Omental fat pad (tissue), 4 donors: ENCODE results near the gene TAC4. TPM values are rescaled to one million over a fixed set of nuclear protein-coding genes. Genes with fewer than 3 reads are reported as not detected.

Source experiments
- ATAC-seq: fragments of 150-250 bp; one replicate; pipeline ENCODE4 v1.9.1; 2016; ENCODE audit warnings: mild to moderate bottlenecking, moderate library complexity; ENCODE audit not compliant: low FRiP score
- DNase-seq: peaks from one replicate; pipeline ENCODE4 v3.0.0-alpha.2; 2019; ENCODE audit warnings: low spot score
- total RNA-seq, 4 donors: library from RNA; depleted of rRNA; stranded (reverse); fragments of >200 nt; gene quantifications; one replicate each; pipeline ENCODE4 v1.1.0, GENCODE V29; 2016
- TF ChIP-seq, protein P1 (sequence below), 3 donors: fragments of 450-650 bp; IDR thresholded peaks; one replicate each; pipeline ENCODE4 v1.5.1; 2016 to 2017; ENCODE audit warnings: antibody characterized with exemption in 3 of 3, mild to moderate bottlenecking in 3 of 3, moderate library complexity in 2 of 3

The TAC4 gene
- total RNA-seq, 4 donors from 2014 or later = not detected

DNA sequence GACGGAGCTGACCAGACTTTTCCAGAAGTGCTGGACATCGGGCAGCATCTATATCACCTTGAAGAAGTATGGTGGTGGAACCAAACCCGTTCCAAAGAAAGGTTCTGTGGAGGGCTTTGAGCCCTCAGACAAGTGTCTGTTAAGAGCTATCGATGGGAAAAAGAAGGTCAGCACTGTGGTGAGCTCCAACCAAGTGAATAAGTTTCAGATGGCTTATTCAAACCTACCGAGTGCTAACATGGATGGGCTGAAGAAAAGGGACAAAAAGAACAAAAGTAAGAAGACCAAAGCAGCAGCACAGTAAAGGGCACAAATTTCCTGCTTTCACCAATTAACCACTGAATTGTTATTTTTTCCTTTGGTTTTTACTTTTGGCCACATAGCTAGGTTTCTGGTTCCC, 52.5 kb downstream of the TAC4 start:
- ATAC-seq (no peak), DNase-seq (no peak)
- TF ChIP-seq, protein P1, sequence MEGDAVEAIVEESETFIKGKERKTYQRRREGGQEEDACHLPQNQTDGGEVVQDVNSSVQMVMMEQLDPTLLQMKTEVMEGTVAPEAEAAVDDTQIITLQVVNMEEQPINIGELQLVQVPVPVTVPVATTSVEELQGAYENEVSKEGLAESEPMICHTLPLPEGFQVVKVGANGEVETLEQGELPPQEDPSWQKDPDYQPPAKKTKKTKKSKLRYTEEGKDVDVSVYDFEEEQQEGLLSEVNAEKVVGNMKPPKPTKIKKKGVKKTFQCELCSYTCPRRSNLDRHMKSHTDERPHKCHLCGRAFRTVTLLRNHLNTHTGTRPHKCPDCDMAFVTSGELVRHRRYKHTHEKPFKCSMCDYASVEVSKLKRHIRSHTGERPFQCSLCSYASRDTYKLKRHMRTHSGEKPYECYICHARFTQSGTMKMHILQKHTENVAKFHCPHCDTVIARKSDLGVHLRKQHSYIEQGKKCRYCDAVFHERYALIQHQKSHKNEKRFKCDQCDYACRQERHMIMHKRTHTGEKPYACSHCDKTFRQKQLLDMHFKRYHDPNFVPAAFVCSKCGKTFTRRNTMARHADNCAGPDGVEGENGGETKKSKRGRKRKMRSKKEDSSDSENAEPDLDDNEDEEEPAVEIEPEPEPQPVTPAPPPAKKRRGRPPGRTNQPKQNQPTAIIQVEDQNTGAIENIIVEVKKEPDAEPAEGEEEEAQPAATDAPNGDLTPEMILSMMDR (IDR thresholded peaks at IDR 0.05) = no peak

DNA sequence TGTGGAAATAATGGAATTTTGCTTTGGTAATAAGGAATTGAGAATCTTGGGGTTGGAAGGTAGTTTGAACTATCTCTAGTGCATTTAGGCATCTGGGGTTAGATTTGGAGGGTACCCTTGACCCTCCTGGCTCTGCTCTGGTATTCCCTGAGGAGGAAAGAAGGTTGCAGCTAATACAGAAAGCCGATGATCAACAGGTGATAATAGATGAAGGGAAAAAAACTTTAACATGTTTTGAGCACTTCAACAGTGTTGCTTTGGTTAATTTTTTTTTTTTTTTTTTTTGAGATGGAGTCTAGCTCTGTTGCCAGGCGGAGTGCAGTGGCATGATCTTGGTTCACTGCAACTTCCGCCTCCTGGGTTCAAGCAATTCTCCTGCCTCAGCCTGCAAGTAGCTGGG, 54.6 kb downstream of the TAC4 start:
- TF ChIP-seq, protein P1 (IDR thresholded peaks at IDR 0.05) = no peak
- no peak for ATAC-seq
- DNase-seq = no peak

DNA sequence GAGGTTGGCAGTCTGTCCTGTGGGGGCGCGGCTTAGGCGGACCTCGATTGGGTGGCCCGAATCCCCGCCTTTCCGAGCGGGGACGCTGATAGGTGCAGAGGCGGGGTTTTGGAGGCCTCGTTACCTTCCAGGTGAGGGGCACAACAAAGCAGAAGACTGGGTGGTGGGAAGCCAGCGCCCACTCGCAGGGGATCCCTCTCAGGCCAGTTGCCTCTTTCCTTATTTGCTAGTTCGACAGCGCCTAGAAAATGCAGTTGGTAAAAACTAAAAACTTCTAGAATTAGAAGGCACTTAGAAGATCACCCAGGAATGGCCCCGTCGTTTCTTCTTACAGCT, 58.7 kb downstream of the TAC4 start:
- no peak for DNase-seq
- TF ChIP-seq, protein P1 (IDR thresholded peaks at IDR 0.05) = no peak
- ATAC-seq = no peak

DNA sequence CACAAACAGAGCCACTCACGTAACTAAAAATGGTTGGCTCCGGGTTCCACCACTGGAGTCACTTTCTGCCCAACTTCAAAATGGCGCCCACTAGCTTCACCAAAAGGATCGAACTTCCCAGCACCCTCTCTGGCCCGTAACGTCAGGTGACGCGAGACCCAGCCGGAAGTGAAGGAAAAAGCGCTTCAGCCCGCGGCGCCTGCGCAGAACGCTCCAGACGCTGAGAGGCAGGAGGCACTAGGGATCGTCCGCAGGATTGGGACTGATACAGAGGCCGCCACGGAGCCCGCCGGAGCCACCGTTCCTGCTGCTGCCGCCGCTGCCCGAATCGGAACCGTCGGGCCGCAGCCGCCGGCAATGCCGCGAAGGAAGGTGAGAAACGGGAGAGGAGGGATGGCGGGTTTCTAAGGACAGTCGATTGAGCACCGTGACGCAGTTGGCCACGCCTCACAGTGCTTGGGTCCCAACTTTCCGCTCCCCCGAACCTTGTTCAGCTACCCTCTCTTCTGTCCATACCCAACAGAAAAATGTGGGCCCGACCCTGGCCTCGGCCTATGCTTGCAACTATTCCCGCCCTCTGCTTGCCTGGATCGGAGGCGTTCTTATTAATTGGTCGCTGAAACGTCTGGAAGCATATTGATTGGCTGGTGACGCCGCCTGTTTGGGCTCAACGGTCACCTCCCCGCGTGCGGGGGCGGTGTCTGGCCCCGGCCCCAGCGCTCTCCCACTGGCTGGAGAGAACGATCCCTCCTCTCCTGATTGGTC, 59.2 kb downstream of the TAC4 start, which contains the start of gene KAT7:
KAT7 (plus strand) TSS at position 204 of the 765 bp plus-strand sequence; CDS start at position 358, 154 bp downstream.
- DNase-seq (peak; percentile 94), ATAC-seq (peak; percentile 95)
- TF ChIP-seq, protein P1 (IDR thresholded peaks at IDR 0.05) = no peak

Other genes starting within 250 kb of the TAC4 start
- gene SPOP, start 170.0 kb downstream of the TAC4 start, total RNA-seq = 10 to 100 TPM; 33.7 to 73.5 (median 50.4) TPM
- gene SLC35B1, start 140.1 kb downstream of the TAC4 start, total RNA-seq = 10 to 100 TPM; 30.6 to 47.8 (median 43.3) TPM
- 10 to 100 TPM in 2 of 4 donors, 1 to 10 TPM in 2; 4.1 to 15.8 (median 10.7) TPM for gene FAM117A, start 83.9 kb downstream of the TAC4 start, total RNA-seq
- gene KAT7, start 59.4 kb downstream of the TAC4 start, total RNA-seq = 10 to 100 TPM; 19.9 to 32.6 (median 21.0) TPM
- gene DLX4, start 121.1 kb upstream of the TAC4 start, total RNA-seq = under 1 TPM in 1 of 4 donors, not detected in 3; 0.37 TPM
- under 1 TPM in 1 of 4 donors, not detected in 3; 0.28 TPM for gene DLX3, start 147.2 kb upstream of the TAC4 start, total RNA-seq
- gene ITGA3, start 208.0 kb upstream of the TAC4 start, total RNA-seq = 10 to 100 TPM; 28.5 to 99.8 (median 41.2) TPM
- gene PDK2, start 247.3 kb upstream of the TAC4 start, total RNA-seq = 10 to 100 TPM; 42.2 to 72.7 (median 50.7) TPM